ENCODE data around the gene FLNB. TPM values are rescaled to one million over a fixed set of nuclear protein-coding genes. Genes with fewer than 3 reads are reported as not detected.

Gene FLNB
- total and polyA plus RNA-seq, 2 of the 8 experiments (the other 6 are each of a cell fraction or from before 2014, with no cell fraction given): 72.3 to 118 TPM

DNA sequence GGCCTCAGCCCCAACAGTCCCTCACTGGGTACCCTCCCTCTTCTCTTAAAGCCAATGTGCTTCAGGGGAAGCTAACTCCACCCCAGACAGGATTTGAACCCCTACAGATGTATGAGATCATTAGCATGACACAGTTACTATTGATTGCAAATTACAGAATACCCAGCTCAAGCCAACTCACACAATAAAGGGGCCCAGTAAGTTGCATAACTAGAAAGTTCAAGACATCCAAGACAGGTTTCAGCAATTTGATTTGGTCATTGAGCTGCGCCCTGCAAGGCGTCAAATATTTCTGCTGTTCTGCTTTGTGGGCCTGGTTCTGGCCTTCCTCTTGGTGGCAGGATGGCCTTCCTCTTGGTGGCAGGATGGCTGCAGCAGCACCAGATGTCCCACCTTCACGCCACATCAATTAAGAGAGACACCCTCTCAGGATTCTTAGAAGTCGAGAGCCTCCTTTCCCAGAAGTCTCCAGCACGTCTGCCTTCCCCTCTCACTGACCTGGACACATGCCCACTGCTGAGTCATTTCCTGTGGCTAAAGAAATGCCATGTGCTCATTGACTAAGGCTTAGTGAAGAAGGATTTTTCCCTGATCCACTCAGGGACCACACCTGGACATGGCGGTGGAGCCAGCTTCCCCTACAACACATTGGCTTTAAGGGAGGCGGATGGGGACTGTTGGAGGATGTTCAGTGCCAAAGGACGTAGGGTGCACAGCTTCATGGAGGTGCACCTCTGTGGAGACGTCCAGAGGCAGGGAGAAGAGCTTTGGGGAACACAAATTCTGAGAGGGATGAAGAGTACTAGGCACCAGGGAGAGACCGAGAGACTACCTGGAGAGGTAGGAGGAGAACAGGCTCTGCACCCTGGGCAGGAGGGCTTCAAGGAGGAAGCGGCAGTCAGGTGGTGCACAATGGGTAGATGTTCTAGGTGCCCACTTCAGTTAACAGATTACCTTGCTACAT lies 153.5 kb downstream of the FLNB start:
- CTCF ChIA-PET (ENCODE audit: partially characterized antibody): interaction anchor here (1.0 kb wide), 1 partner anchor 22 kb away, joined by 3 read pairs; no protein-coding TSS in a partner anchor
- H3K27me3 ChIP-seq (replicated peaks in 1 of 4; ENCODE audit: control insufficient read depth in 3 of 4, extremely low read depth in 1 of 4, insufficient read depth in 3 of 4, low read length in 3 of 4): no peaks in the 10 kb centered on the region
- no peak overlapping the region for H2BK15ac ChIP-seq (ENCODE audit: low read length)
- no peak overlapping the region for H2AK5ac ChIP-seq (ENCODE audit: low read depth, low read length)
- no peak for FAIRE-seq
- H3K4me3 ChIP-seq (ENCODE audit: extremely low read depth in 1 of 4, insufficient read depth in 2 of 4, low read depth in 3 of 4, low read length in 4 of 4): no peak overlapping the region
- H2AFZ ChIP-seq (ENCODE audit: low read length): no peak overlapping the region
- no peak overlapping the region for H2BK5ac ChIP-seq (ENCODE audit: low read depth, low read length)
- no peaks in the 10 kb centered on the region for H3K9me3 ChIP-seq (ENCODE audit: insufficient read depth in 2 of 2, low read depth in 1 of 2, low read length in 1 of 2)
- no peak overlapping the region for H2BK120ac ChIP-seq (replicated peaks; ENCODE audit: low read depth, low read length)
- no peak overlapping the region for H3K27ac ChIP-seq (ENCODE audit: low read depth, low read length)
- no peak overlapping the region for H3K14ac ChIP-seq (ENCODE audit: insufficient read length)
- no peak overlapping the region for H4K5ac ChIP-seq (ENCODE audit: insufficient read length, low read depth, low read length)
- peaks cover 0 to 3% (median 0%) of the 10 kb centered on the region in 4 experiments; a peak in 1 of 7 replicates for H3K4me1 ChIP-seq (replicated peaks in 1 of 4; ENCODE audit: control insufficient read depth in 3 of 4, insufficient read depth in 4 of 4, low read length in 3 of 4)
- H3K4ac ChIP-seq (replicated peaks; ENCODE audit: insufficient read length, low read depth, low read length): no peak overlapping the region
- no peak overlapping the region for H2BK12ac ChIP-seq (ENCODE audit: low read depth, low read length)
- H3K9ac ChIP-seq (replicated peaks in 1 of 4; ENCODE audit: extremely low read depth in 1 of 4, low read depth in 3 of 4, low read length in 3 of 4): no peak overlapping the region; a peak in 1 of 7 replicates
- H3K56ac ChIP-seq (replicated peaks; ENCODE audit: insufficient read length, low read depth, low read length): no peak overlapping the region
- H3K18ac ChIP-seq (ENCODE audit: extremely low read depth, low read length): no peak overlapping the region
- no peaks in the 10 kb centered on the region for H4K20me1 ChIP-seq (replicated peaks in 1 of 2; ENCODE audit: control insufficient read depth in 1 of 2, insufficient read depth in 2 of 2, low read length in 2 of 2)
- no peak overlapping the region for H4K91ac ChIP-seq (replicated peaks; ENCODE audit: insufficient read length, low read length)
- DNase-seq (ENCODE audit: low read depth in 1 of 2, low spot score in 2 of 2): no peak
- H4K8ac ChIP-seq (ENCODE audit: extremely low read depth, insufficient read depth, low read length): no peak overlapping the region
- no peak overlapping the region for H2BK20ac ChIP-seq (ENCODE audit: low read length)
- peaks cover 9 to 62% (median 25%) of the 10 kb centered on the region in 4 experiments; a peak in 7 of 8 replicates for H3K36me3 ChIP-seq (ENCODE audit: control insufficient read depth in 2 of 4, insufficient read depth in 4 of 4, low read length in 3 of 4)
- POLR2A ChIA-PET (ENCODE audit: partially characterized antibody): no interaction called here
- no peak overlapping the region for H3K4me2 ChIP-seq (ENCODE audit: insufficient read depth in 1 of 2, low read depth in 2 of 2, low read length in 2 of 2)
- H3K23ac ChIP-seq (ENCODE audit: insufficient read length): no peak overlapping the region
- H3K79me1 ChIP-seq (ENCODE audit: low read depth, low read length): no peaks in the 10 kb centered on the region
- H3K23me2 ChIP-seq (ENCODE audit: low read depth, low read length): no peaks in the 10 kb centered on the region
- WGBS, 2 experiments (ENCODE audit: extremely low coverage in 1 of 2, insufficient coverage in 1 of 2, insufficient read length in 1 of 2, insufficient replicate concordance in 2 of 2, low coverage in 1 of 2, low lambda C conversion rate in 2 of 2, missing lambda C conversion rate in 1 of 2): 88% methylated on average over 11 of the region's 11 CpGs; no CpG with 5 or more reads in 1 of the 2 experiments
- H3K79me2 ChIP-seq (ENCODE audit: control insufficient read depth in 1 of 2, insufficient read depth in 2 of 2, low read length in 2 of 2): no peaks in the 10 kb centered on the region
- TF ChIP-seq EP300 (IDR thresholded peaks at IDR 0.05; ENCODE audit: borderline replicate concordance in 1 of 2, low read depth in 2 of 2, low read length in 2 of 2): no peak
- no peak for TF ChIP-seq FOSL1 (IDR thresholded peaks at IDR 0.05; ENCODE audit: insufficient read depth, low read depth, low read length)
- TF ChIP-seq RFX5 (IDR thresholded peaks at IDR 0.05; ENCODE audit: borderline replicate concordance, low read depth, low read length): no peak
- no peak for TF ChIP-seq KDM5A (IDR thresholded peaks at IDR 0.05; ENCODE audit: low read length)
- TF ChIP-seq TCF12 (IDR thresholded peaks at IDR 0.05; ENCODE audit: low read depth, low read length): no peak
- no peak for TF ChIP-seq TAF7 (optimal IDR thresholded peaks at IDR 0.05; ENCODE audit: borderline replicate concordance, low read depth, low read length)
- TF ChIP-seq CTBP2 (IDR thresholded peaks at IDR 0.05; ENCODE audit: borderline replicate concordance, insufficient read depth, insufficient read length, low read length): no peak
- TF ChIP-seq RXRA (IDR thresholded peaks at IDR 0.05; ENCODE audit: insufficient read depth, low read depth, low read length): no peak
- TF ChIP-seq EZH2 (IDR thresholded peaks at IDR 0.05; ENCODE audit: low read depth, low read length, severe bottlenecking): no peak
- no peak for TF ChIP-seq SAP30 (IDR thresholded peaks at IDR 0.05; ENCODE audit: insufficient read depth, insufficient replicate concordance, low read length)
